ENCODE data around the gene MX2.

GRCh38 chr21:41390043-41390639 lies 28.3 kb downstream of the MX2 start:
- TF ChIP-seq CTCF (IDR thresholded peaks at IDR 0.05): no peak
- no peak for TF ChIP-seq POLR2A (IDR thresholded peaks at IDR 0.05)

All from body of pancreas (tissue), 4 donors.